G401 (cell line): ENCODE results near the gene CAB39L. TPM values are rescaled to one million over a fixed set of nuclear protein-coding genes. Genes with fewer than 3 reads are reported as not detected.

Source experiments
- DNase-seq: peaks from one replicate; pipeline ENCODE4 v3.0.0-alpha.2; 2015; ENCODE audit warnings: low spot score
- in situ Hi-C: cut with HindIII; loops from 2 replicates; pipeline ENCODE4 v1.10.0; 2016; ENCODE audit warnings: low sequenced_read_pairs, mixed read lengths
- total RNA-seq: library from RNA; depleted of rRNA; stranded (reverse); fragments of >200 nt; shearing (Covaris generic); gene quantifications from 2 replicates; pipeline ENCODE4 v1.2.3, GENCODE V29; 2014; rRNA removed

CAB39L gene
- total RNA-seq = 22.2 and 42.4 TPM in 2 replicates

- peak; percentile 100 for DNase-seq
- in situ Hi-C loops = no loop called here
Measured at GRCh38 chr13:49443704-49444523, at the start of gene CAB39L, which contains the start of gene SETDB2. Gene CAB39L (minus strand): TSS chr13:49444064. CDS start chr13:49382910, 61,154 bp downstream. Gene SETDB2 (plus strand): TSS chr13:49444274. CDS start chr13:49451894, 7,620 bp downstream.

DNA sequence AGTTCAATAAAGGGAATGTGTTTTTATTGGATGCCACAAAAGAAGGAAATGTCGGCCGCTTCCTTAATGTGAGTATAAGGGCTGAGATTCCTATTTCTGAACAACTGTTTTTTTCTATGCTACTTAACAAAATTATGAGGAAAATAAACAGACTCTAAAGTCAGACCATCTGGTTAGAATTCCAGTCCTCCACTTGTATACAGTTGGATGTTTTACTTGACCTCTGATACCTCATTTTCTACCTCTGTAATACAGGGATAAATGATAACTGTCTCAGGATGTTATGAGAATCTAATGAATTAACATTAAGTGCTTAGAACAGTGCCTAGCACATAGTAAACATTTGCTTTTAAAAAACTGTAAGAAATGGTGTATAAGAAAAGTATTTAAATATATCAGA is 44.7 kb upstream of the CAB39L start:
- no peak for DNase-seq
- in situ Hi-C loops = no loop called here

GRCh38 chr13:49481788-49482187 is 37.9 kb upstream of the CAB39L start:
- DNase-seq = no peak
- in situ Hi-C loops = no loop called here

DNA sequence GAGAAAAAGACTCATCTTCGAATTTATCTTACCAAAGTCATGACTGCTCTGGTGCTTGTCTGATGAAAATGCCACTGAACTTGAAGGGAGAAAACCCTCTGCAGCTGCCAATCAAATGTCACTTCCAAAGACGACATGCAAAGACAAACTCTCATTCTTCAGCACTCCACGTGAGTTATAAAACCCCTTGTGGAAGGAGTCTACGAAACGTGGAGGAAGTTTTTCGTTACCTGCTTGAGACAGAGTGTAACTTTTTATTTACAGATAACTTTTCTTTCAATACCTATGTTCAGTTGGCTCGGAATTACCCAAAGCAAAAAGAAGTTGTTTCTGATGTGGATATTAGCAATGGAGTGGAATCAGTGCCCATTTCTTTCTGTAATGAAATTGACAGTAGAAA is 32.7 kb upstream of the CAB39L start:
- DNase-seq = no peak
- in situ Hi-C loops = no loop called here

DNA sequence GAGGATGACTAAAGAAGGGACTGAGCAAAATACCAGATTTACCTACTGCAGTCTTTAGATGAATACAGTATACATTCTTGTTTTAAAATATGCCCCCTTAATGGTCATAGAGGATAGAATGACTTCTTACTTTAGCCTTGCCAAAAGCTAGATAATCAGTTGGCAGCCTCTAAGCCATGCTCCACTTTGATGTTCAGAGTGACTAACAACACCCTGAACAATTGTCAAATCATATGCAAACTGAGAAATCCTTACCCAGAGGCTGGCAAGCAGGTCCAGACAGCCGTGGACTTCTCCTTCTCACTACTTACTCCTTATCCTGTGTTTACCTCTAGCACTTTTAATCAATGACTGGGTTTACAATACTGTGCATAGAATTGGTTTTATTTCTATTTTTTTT is 28.3 kb upstream of the CAB39L start:
- in situ Hi-C loops = no loop called here
- no peak for DNase-seq

DNA sequence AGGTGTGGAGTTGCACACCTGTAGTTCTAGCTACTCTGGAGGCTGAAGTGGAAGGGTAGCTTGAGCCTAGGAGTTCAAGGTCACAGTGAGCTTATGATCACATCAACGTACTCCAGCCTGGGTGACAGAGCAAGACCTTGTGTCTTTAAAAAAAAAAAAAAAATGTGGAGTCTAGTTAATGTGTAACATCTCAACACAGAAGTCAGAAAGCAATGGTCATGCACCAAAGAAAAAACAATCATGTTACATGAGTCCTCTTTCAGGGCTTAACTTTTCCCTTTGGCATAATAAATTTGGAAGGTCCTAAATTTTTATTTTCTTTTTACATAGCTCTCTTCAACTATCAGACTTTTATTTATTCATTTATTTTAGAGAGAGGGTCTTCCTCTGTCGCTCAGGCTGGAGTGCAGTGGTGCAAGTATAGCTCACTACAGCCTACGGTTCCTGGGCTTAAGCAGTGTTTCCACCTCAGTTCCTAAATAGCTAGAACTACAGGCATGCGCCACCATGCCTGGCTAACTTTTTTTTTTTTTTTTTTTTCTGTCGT is 22.5 kb upstream of the CAB39L start:
- DNase-seq = no peak
- in situ Hi-C loops = no loop called here

GRCh38 chr13:49464621-49465325 is 20.9 kb upstream of the CAB39L start:
- DNase-seq = no peak
- in situ Hi-C loops = no loop called here

DNA sequence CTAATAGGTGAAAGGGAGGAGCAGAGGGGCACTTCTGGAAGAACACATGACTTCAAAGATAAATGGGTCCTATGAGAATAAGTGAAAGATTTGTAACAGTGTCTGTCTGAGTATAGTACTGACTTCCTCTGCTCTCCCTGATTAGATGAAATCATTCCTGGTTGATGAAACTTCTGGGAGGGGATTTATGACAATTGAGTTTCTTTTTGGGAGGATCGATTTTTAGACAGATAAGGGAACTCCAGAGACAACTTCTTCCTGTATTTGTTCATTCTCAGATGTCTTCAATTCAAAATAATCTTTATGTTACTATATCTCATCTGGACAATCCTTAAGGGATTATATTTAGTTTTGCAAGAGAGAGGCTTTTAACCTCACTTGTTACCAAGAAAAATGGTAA is 20.2 kb upstream of the CAB39L start:
- DNase-seq = no peak
- in situ Hi-C loops = no loop called here

DNA sequence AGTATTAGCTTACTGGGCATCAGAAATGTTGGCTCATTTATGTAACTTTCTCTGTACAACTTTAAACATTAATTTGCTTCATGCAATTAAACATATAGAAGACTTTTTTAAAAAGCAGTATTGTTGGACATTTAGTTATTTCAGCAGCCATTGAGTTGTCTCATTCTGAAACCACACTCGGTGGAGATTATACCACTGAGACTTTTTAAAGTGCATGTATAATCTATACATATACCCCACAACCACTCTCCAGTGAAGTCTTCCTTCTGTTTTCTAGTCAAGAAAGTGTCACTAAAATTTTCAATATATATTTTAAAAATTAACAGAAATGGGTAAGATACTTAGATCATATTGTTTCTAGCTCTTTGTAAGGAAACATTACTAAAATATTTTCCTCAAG is 15.7 kb upstream of the CAB39L start:
- no peak for DNase-seq
- in situ Hi-C loops = no loop called here

- in situ Hi-C loops = no loop called here
- DNase-seq = no peak
Measured at GRCh38 chr13:49457221-49457620, 13.4 kb upstream of the CAB39L start.

DNA sequence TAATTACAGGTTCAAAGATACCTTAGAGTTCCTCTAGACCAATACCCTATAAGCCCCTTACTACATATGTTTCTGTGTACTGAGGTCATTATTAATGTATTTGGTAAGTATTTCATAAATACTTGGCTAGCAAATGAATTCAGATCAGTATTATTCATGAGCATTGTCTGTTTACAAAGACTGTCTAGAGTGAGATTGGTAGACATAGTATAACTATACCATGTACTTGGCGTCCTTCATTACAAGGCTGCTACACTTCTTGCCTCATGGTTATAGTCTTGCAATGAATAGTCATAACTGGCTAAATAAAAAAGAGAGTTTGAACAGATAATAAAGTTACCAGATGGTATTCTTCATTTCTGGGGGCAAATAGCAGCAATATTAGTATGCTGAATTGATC is 12.3 kb upstream of the CAB39L start:
- DNase-seq = no peak
- in situ Hi-C loops = no loop called here

- in situ Hi-C loops = no loop called here
Measured at GRCh38 chr13:49455007-49455398, 11.1 kb upstream of the CAB39L start.

GRCh38 chr13:49454388-49455006 is 10.6 kb upstream of the CAB39L start:
- no peak for DNase-seq
- in situ Hi-C loops = no loop called here

More at GRCh38 chr13:49455007-49455398, 11.1 kb upstream of the CAB39L start:
- no peak for DNase-seq

DNA sequence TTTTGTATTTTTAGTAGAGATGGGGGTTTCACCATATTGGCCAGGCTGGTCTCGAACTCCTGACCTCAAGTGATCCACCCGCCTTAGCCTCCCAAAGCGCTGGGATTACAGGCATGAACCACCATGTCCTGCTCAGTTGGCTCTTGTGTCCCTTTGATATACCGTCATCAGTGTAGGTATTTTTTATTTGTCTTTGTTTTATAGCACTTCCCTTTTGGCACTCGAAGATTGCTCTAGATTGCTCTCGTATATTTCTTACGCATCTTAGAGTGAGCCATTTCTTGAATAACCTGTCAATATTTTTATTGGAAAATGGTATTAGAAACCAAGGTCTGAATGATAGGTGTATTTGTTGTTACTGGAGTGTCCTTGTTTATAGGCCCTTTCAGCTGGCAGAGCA is 9.6 kb upstream of the CAB39L start:
- in situ Hi-C loops = no loop called here
- no peak for DNase-seq

GRCh38 chr13:49452725-49453457 is 9.0 kb upstream of the CAB39L start:
- in situ Hi-C loops = no loop called here
- no peak for DNase-seq

GRCh38 chr13:49450105-49450819 is 6.4 kb upstream of the CAB39L start:
- in situ Hi-C loops = no loop called here
- DNase-seq = no peak

GRCh38 chr13:49448753-49449152 is 4.9 kb upstream of the CAB39L start:
- in situ Hi-C loops = no loop called here

GRCh38 chr13:49446473-49446872 is 2.6 kb upstream of the CAB39L start:
- no peak for DNase-seq
- in situ Hi-C loops = no loop called here

More at GRCh38 chr13:49448753-49449152, 4.9 kb upstream of the CAB39L start:
- no peak for DNase-seq
